Measurements from ENCODE around the gene PSMB9.
"Not testable (repeated sequence)": the region's sequence is repeated elsewhere in the genome, so short reads cannot be mapped to it uniquely, and the experiment has no call there.

The PSMB9 gene

DNA sequence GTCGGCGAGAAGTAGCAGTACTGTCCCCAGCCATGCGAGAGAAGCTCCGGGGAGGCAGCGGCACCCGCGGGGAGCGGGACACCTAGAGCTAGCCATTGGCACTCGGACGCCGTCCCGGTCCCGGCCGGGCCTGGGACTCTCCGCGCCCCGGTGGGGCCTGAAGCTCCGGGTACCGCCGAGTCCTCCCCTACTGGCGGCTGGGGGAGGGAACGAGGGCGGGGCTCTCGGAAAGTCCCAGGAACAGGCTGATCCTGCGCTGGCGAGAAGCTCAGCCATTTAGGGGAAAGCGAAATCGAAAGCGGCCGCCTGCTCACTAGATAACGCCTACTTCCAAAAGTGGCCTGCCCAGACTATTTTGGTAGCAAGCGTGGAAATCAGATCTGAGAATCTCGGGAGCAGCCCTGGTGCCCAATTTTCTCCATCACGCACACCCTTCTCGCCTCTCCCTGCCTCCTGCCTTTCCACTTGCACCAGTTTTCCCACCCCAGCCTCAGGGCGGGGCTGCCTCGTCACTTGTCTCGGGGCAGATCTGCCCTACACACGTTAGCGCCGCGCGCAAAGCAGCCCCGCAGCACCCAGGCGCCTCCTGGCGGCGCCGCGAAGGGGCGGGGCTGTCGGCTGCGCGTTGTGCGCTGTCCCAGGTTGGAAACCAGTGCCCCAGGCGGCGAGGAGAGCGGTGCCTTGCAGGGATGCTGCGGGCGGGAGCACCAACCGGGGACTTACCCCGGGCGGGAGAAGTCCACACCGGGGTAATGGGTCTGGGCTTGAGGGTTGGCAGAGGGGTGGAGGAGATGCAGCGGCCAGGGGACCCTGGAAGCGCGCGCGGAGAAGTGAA lies at the start of gene PSMB9, which contains the start of gene TAP1:
PSMB9 (plus strand) TSS at position 652 of the 835 bp plus-strand sequence; CDS start at position 690, 38 bp downstream.
TAP1 (minus strand) TSS at position 164 of the 835 bp plus-strand sequence; CDS start at position 96, 68 bp downstream.
- peak; percentile 89 for DNase-seq

DNA sequence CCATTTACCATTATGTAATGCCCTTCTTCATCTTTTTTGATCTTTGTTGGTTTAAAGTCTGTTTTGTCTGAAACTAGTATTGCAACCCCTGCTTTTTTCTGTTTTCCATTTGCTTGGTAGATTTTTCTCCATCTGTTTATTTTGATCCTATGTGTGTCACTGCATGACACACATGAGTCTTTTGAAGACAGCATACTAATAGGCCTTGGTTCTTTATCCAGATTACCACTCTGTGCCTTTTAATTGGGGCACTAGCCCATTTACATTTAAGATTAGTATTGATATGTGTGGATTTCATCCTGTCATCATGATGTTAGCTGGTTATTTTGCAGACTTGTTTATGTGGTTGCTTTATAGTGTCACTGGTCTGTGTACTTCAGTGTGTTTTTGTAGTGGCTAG lies 48.6 kb upstream of the PSMB9 start:
- not testable (repeated sequence) for DNase-seq

DNA sequence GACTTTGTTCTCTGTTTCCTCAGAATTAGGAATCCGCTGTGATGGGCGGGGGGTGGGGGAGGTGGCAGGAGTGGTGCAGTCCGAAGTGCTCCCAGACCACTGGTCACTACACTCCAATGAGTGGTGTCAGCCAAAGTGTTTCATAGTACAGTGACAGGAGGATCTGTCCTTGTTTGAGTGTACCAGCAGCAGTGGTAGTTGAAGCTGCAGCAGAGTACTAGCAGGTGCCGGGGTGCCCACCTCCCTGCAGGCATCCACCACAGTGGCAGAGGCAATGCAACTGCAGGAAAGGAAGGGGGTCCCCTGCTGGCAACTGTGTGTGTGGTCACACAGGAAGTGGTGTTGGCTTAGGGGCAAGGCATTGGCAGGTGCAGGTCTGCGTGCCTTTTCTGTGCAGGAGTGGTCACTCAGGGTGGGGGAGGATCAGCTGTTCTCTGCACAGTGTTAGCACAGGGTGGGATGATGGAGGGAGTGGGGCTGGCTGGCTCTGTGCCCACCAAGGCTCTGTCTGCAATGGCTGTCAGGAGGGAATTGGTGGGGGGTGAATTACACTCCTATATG lies 46.9 kb upstream of the PSMB9 start:
- no peak for DNase-seq

DNA sequence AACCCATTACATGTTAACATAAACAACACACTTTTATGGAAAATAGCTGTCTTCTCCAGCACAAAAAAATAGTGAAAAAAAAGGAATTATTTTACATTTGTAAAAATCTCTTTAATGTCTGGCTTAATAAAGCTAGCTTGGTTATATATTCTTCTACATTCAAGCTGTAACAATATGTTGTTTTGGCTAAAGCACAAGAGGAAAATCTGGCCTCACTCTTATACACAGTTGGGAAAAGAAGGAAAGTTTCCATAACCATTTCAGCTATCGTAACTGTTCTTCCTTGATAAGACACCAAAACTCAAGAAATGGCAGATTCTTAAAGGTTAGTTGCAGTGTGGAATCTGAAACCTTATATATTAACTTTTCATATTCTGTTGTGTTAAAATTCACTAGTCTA lies 44.8 kb upstream of the PSMB9 start:
- no peak for DNase-seq

DNA sequence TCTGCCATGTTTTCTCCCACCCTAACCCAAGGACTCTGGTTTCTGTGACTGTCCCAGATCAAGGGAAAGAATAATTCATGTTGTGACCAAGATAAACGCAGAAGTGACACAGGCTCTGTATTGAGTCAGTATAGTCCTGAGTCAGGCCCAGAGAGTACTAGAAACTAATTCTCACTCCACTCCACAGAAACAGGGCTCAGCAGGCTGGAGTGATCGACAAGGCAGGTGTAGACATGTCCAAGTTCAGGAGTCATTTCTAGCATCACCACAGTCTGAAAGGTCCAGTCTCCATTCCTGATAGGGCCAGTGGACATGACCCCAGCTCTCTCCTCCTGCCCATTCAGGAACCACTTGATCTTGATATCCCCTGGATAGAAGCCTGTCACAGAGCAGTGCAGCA lies 39.8 kb upstream of the PSMB9 start:
- no peak for DNase-seq

DNA sequence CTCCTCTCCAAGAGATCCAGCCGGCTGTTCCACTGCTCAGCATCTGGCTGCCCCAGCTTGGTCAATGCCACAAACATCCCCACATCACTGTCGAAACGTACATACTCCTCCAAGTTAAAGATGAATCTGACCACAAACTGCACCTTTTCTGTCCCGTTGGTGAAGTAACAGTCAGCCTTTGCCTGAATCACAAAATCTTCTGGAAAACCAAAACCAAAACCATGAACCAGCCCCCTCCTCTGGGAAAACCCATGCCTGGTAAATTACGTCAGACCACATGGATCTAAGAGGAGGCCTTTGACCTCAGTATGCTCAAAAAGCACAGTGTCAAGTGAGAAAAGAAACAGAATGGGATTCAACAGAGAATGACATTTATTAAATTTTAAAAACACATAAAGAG lies 38.9 kb upstream of the PSMB9 start:
- no peak for DNase-seq

DNA sequence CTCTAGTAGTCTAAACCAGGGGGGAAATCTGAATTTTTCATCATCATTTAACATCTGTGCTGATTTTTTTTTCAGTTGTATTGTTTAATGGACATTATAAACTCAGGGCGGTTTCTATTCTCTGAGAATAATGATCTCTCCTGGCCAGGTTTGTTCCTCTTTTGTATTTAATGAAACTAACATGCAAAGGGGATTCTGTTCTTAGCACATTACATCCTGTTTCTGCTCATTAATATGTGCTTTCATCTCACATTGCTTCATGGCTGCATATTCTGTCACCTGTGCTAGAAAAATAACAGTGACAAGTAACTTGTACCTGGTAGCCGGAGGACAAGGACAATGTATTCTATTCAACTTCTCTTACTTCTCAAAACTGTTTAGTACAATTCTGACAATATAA lies 38.0 kb upstream of the PSMB9 start:
- no peak for DNase-seq

DNA sequence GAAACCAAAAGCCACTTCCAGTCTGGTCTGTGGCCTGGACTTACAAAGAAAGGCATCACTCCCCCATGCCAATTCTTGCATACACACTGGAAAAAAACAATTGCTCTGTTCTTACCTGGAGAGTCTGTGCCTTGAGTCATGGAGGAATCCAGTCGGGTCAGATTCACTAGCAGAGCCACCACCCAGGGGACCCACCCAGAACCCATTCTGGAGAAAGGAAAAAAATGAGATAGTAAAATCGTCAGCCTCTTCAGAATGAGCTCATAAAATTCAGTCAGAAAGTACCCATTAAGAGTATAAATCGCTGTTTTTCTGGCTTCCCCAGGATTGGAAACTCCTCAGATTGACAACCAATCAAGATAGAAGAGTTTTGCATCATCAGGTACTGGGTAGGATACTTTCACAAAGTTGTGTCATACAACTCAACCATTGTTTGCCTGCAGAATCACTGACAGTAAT lies 37.2 kb upstream of the PSMB9 start, which contains the start of gene HLA-DOB:
HLA-DOB (minus strand) TSS at position 257 of the 459 bp plus-strand sequence; CDS start at position 206, 51 bp downstream.
- DNase-seq = peak; percentile 9

DNA sequence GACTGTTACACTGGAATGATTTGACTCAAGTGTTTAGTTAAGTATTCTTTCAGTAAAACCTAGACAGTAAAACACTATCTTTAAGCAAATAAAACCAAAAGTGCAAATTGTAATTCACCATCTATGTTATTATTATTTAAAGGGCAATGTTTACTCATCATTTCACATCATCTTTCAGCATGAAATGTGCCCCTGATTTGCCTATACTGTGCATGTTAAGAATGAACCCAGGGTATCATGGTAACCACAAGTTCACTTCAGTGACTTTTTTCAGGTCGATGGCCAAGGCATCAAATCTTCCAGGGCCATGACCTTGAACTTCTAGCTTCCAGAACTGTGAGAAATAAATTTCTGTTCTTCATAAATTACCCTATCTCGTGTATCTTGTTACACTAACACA lies 35.1 kb upstream of the PSMB9 start:
- DNase-seq = no peak

DNA sequence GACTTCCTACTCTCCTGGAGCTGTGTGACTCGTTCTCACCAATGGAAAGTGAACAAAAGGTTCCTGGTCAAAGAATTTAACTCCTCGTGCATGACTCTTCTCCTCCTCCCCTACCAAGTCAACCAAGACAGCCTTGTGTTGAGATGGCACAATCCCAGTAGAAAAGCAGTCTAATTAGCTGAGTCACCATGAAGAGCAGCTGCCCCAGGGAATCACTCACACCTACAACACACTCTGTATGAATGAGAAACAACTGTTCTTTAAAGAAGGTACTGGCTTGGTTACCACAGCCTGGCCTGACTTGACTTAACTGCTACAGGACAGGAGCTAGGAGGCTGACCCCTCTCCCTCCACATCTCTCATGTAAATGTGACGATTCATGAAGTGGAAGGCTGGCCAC lies 34.3 kb upstream of the PSMB9 start:
- DNase-seq = no peak

DNA sequence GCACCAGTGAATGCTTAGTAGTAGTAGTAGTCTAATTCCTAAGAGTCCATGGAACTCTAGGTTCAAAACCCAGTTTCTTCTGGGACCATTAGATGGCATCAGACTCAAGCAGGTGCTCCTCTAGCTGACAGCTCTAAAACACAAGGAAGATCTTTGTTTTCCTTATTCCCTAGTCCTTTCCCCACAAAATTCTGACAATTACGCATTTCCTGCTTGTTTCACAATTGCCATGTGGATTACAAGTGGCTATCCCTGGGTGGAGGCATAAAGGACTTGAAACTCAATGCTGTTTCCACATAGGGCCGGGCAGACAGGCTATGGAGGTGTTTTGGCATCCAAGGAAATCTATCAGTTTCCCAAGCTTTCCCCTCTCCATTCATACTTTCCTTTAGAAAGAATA lies 28.0 kb upstream of the PSMB9 start:
- DNase-seq = no peak

DNA sequence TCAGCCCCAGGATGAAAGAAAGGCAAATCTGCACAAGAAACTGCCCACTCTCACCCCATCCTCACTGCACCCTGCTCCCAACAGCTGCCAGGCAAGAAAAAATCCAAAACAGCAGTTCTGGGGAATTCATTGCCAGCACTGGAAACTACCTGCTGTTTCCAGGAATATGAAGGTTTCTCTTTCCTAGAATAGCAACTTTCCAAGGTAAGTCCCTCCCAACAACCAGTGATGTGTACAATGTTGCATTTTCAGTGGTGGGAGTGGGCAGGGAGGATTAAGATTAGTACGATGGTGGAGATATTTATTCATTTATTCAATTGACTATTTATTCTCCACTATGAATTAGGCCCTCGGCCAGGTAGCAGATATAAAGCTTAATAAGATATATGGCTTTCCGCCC lies 27.0 kb upstream of the PSMB9 start:
- DNase-seq = no peak

DNA sequence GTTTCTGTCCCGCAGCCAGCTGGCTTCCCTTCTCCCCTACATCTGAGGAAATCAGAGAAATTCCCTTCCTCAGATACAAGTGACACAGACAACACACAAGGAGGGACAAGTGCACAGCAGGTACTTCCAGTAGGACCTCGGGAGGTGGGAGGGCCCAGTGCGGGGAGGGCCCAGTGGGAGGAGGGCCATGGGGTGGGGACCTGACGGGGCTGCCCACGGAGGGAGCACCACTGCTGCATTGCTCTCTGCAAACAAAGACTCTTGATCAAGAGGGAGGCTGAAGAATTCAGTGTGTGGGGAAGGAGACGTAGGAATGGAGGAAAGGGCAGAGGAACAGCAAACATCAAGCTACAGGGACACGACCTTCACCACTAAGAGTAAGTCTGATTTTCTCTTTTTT lies 24.5 kb upstream of the PSMB9 start:
- no peak for DNase-seq

DNA sequence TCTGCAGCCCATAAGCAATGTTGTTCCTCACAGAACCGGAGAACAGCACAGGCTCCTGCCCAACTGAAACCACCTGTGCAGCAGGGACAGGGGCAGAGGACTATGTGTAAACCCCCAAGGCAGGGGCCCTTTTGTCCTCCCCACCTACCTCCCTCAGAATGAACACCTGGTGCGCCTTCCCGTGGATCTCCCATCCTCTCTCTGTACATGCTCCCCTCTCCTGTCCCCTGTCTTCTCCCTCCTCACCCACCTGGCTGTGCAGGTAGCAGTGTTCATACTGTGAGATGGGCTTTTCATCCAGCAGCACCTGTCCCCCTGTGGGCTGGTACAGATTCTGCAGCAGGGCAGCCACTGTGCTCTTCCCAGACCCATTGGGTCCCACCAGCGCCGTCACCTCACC lies 24.0 kb upstream of the PSMB9 start:
- DNase-seq = no peak

DNA sequence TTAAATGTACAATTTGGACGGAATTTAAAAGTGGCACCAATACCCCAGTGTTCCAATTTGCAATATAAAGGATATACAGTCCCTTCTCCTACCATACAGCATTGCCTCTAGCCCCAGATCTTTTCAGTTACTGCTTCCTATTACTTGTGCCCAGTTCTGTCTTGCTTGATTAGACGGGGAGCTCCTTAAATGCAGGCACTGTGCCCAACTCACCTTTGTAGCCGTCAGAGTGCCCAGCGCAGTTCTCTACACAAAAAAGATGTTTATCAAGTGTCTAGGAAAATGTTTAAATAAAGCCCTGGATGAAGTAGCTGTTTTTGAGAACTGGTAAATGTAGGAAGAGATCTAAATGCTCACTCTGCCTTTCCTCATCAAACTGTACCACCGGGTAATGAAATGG lies 23.1 kb upstream of the PSMB9 start:
- no peak for DNase-seq

DNA sequence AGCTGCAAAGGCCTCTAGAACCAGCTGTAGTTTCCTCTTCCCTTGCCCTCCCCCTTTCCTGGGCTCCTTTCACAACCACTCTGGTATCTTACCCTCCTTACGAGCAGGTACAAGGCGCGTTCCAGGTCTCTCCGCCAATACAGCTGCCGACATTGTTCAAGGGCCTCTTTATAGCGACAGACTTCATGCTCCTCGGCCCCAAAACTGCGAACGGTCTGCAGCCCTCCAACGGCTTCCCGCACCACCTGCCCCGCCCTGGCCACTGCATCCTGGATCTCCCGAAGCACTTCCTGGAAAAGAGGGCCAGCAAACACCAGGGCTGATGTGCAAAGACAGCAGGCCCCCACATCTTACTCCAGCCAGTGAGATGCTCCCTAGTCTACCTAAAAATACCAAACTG lies 21.5 kb upstream of the PSMB9 start:
- no peak for DNase-seq

DNA sequence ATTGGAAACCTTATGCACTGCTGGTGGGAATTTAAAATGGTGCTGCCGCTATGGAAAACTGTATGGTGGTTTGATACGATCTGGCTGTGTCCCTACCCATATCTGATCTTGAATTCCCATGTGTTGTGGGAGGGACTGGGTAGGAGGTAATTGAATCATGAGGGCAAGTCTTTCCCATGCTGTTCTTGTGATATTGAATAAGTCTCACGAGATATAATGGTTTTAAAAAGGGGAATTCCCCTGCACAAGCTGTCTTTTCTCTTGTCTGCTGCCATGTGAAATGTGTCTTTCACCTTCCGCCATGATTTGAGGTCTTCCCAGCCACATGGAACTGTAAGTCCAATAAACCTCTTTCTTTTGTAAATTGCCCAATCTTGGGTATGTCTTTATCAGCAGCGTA lies 20.3 kb upstream of the PSMB9 start:
- no peak for DNase-seq

DNA sequence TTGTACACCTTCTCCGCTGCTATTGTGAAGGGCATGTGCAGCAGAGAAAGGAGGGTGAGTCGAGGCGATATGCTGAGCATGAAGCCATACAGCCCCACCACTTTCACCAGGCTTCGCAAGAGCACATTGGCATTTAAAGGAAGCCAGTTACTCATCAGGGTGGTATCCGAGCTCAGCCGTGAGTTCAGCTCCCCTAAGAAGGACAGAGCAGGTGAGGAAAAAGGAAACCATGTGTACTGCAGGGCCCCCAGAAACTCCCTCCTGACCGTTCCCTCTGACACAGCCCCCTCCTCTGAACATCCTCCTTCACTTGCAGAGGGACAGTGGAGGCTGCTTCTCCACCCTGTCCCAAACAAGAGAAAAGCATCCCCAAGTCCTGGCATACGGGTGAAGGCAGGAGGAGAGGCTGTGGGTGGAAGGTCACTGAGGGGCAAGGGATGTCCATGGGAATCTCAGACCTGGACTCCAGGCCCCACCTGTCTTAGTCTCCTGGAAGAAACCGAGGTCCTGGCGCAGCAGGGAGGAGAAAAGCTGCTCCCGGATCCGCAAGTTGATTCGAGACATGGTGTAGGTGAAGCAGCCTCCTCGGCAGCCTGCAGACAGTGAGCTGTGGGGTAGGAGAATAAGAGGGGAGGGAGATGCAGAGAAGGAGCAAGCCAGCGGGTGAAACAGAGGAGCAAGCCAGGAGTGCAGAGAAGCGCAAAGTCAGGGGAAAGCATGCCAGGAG lies 18.7 kb upstream of the PSMB9 start:
- no peak for DNase-seq

DNA sequence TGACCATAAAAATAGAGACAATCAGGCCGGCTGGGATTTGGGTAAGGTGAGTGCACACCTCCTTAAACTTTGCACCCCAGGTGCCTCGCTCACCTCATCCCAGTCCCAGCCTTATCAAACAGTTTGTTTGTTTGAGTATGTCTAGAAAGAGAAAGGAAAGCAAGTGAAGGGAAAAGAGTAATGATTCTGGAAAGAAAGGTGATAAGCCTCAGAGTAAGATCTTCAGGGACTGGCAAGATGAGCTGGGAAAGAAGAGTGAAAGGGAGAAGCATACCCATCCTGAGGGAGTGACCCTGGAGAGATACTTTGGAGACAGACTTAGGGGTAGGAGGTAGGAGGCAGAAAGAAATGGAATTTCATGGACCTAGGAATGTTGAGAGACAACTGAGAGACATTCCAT lies 17.1 kb upstream of the PSMB9 start:
- no peak for DNase-seq

DNA sequence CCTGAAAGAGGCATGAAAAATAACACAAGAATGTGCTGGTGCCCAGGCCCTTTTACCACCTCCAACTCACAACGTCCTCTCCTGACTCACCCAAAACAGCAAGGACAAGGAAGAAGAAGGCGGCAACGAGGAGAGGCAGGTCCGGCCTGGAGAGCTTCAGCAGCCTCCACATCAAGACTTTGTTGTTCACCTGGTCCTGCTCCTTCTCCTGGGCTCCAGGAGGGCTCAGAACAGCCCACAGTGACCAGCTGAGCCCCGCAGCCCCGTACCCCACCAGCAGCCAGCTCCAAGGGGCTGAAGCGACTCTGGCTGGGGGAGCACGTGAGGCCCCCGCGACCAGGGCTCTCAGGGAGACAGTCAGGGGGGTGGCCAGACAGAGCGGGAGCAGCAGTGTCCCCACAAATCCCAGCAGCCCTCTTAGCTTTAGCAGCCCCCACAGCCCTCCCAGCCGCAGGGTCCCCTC lies 16.3 kb upstream of the PSMB9 start:
- DNase-seq = no peak

DNA sequence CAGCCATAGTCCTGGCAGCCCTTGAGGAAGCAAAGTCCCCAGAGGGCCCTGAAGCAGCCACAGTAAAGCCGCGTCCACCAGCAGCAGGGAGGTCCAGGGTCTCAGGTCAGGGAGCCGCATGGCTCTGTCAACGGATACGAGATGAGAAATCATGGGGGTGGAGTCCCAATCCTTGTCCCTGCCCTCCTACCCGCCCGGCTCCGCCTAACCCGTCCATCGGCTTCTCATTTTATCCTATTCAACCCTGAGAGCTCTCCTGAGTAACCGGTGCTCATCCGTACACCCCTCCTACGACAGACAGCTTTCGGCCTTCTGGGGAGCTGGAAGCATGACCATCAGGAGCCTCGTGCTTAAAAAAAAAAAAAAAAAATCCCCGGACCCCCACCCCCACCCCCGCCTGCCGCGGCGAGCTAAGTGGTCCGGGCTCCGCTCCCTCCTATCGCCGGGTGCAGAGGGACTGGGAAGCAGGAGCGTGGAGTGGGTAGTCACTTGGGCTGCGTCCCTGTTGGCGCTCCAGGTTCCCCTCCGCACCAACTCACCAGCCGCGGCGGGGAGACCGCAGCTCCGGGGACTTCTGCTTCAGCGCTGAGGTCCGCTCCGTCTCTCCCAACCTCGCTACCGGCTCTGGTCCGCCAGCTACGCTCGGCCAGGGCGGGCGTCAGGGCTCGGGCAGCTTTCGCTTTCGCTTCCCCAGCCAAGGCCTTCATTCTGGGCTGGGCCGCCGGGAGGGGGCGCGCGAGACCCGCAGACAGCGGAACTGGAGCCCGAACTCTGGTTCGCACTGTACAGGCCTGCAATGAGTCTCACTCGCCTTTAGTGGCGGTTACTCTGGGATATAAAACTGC lies 15.7 kb upstream of the PSMB9 start, which contains the start of gene TAP2:
TAP2 (minus strand) TSS at position 626 of the 845 bp plus-strand sequence; CDS start at position 120, 506 bp downstream.
- DNase-seq = peak; percentile 74

DNA sequence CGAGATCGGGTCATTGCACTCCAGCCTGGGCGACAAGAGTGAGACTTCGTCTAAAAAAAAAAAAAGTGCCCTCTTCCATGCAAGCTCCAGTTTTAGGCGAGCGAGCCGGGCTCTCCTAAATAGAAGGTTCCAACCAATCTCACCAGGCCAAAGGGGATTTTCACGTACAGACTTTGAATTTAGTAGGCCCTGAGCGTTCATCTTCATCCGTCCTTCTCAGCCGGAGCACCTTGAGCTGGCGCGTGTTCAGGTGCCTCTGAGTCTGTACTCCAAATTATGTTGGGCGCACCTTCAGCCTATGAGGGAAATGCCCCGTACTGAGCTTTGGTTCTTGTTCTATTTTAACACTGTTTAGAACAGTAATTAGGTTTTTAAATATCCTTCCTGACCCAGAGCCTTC lies 14.6 kb upstream of the PSMB9 start:
- DNase-seq = no peak
